ACC112 (cell line): ENCODE measurements around the gene KRTAP13-2.
A peak's percentile ranks its signal among the peaks of the same experiment; 100 is the strongest.

Experiments
- H2AFZ ChIP-seq: fragments of 200-600 bp; sonication (generic); one replicate; pipeline ENCODE4 v1.6.0; 2017; ENCODE audit warnings: antibody characterized with exemption, low read length; ENCODE audit not compliant: unreplicated experiment
- H3K27ac ChIP-seq: fragments of 200-600 bp; sonication (generic); 2 replicates; pipeline ENCODE4 v1.5.1; 2014; ENCODE audit warnings: low read depth, mild to moderate bottlenecking, antibody characterized with exemption, low read length, moderate library complexity
- H3K27me3 ChIP-seq: fragments of 200-600 bp; sonication (generic); 2 replicates; pipeline ENCODE4 v1.6.1; 2014; ENCODE audit warnings: mild to moderate bottlenecking, antibody characterized with exemption, low read length, moderate library complexity, mixed read lengths; ENCODE audit not compliant: insufficient read depth
- H3K36me3 ChIP-seq: fragments of 200-600 bp; sonication (generic); 2 replicates; pipeline ENCODE4 v1.6.1; 2016; ENCODE audit warnings: mild to moderate bottlenecking, antibody characterized with exemption, low read length, moderate library complexity, mixed read lengths; ENCODE audit not compliant: insufficient read depth
- H3K4me1 ChIP-seq: fragments of 200-600 bp; sonication (generic); one replicate; pipeline ENCODE4 v1.6.1; 2016; ENCODE audit warnings: low read length, mixed read lengths; ENCODE audit not compliant: insufficient read depth, unreplicated experiment, control insufficient read depth
- H3K4me3 ChIP-seq: fragments of 200-600 bp; sonication (generic); 2 replicates; pipeline ENCODE4 v1.5.1; 2014; ENCODE audit warnings: mild to moderate bottlenecking, low read depth, low read length
- H3K79me2 ChIP-seq: fragments of 200-600 bp; sonication (generic); one replicate; pipeline ENCODE4 v1.6.0; 2016; ENCODE audit warnings: low read length; ENCODE audit not compliant: control insufficient read depth, unreplicated experiment, insufficient read depth

The KRTAP13-2 gene

GRCh38 chr21:30348506-30348905, 23.6 kb downstream of the KRTAP13-2 start, which contains the start of gene KRTAP23-1:
KRTAP23-1 (minus strand) TSS chr21:30348606; CDS start chr21:30348606, 0 bp downstream.
- H3K4me3 ChIP-seq, result no peak within 1 kb of the TSS
- no peaks in the 10 kb centered on the region for H3K27me3 ChIP-seq
- no peaks in the 10 kb centered on the region for H3K79me2 ChIP-seq
- H3K27ac ChIP-seq, result no peak within 1 kb of the TSS
- no peaks in the 10 kb centered on the region for H3K36me3 ChIP-seq
- H3K4me1 ChIP-seq, result no peaks in the 10 kb centered on the region
- no peak within 1 kb of the TSS for H2AFZ ChIP-seq

- Histone ChIP-seq H3K36me3 (no peaks in the 10 kb centered on the region), H3K79me2 (no peaks in the 10 kb centered on the region), H3K27ac (no peak overlapping the region), H3K27me3 (no peaks in the 10 kb centered on the region), H3K4me3 (no peak overlapping the region), H2AFZ (no peak overlapping the region), H3K4me1 (no peaks in the 10 kb centered on the region)
Measured at GRCh38 chr21:30345014-30345413, 27.1 kb downstream of the KRTAP13-2 start.

- H2AFZ ChIP-seq, result no peak overlapping the region
- H3K27ac ChIP-seq, result no peak overlapping the region
Measured at GRCh38 chr21:30340714-30341573, 31.1 kb downstream of the KRTAP13-2 start.

GRCh38 chr21:30338717-30339116, 33.4 kb downstream of the KRTAP13-2 start:
- no peak overlapping the region for H3K27ac ChIP-seq

More at GRCh38 chr21:30340714-30341573, 31.1 kb downstream of the KRTAP13-2 start:
- Histone ChIP-seq H3K79me2 (no peaks in the 10 kb centered on the region), H3K36me3 (no peaks in the 10 kb centered on the region), H3K4me1 (no peaks in the 10 kb centered on the region), H3K4me3 (no peak overlapping the region), H3K27me3 (no peaks in the 10 kb centered on the region)

GRCh38 chr21:30337772-30338171, 34.3 kb downstream of the KRTAP13-2 start:
- no peaks in the 10 kb centered on the region for H3K36me3 ChIP-seq
- H3K4me1 ChIP-seq, result no peaks in the 10 kb centered on the region
- H3K27ac ChIP-seq, result no peak overlapping the region
- no peaks in the 10 kb centered on the region for H3K79me2 ChIP-seq
- no peaks in the 10 kb centered on the region for H3K27me3 ChIP-seq
- no peak overlapping the region for H3K4me3 ChIP-seq
- H2AFZ ChIP-seq, result no peak overlapping the region

More at GRCh38 chr21:30338717-30339116, 33.4 kb downstream of the KRTAP13-2 start:
- Histone ChIP-seq H3K4me3 (no peak overlapping the region), H3K36me3 (no peaks in the 10 kb centered on the region), H3K79me2 (no peaks in the 10 kb centered on the region), H3K27me3 (no peaks in the 10 kb centered on the region), H2AFZ (no peak overlapping the region), H3K4me1 (no peaks in the 10 kb centered on the region)

- H3K4me1 ChIP-seq, result no peaks in the 10 kb centered on the region
- no peak within 1 kb of the TSS for H3K4me3 ChIP-seq
- no peaks in the 10 kb centered on the region for H3K36me3 ChIP-seq
- no peak within 1 kb of the TSS for H3K27ac ChIP-seq
- no peak within 1 kb of the TSS for H2AFZ ChIP-seq
- H3K79me2 ChIP-seq, result no peaks in the 10 kb centered on the region
- H3K27me3 ChIP-seq, result no peaks in the 10 kb centered on the region
Measured at GRCh38 chr21:30337276-30337744, 34.8 kb downstream of the KRTAP13-2 start, which contains the start of gene KRTAP27-1. KRTAP27-1 (minus strand) TSS chr21:30337694; CDS start chr21:30337668, 26 bp downstream.

- no peak overlapping the region for H3K4me3 ChIP-seq
- no peaks in the 10 kb centered on the region for H3K79me2 ChIP-seq
- H3K36me3 ChIP-seq, result no peaks in the 10 kb centered on the region
- no peak overlapping the region for H3K27ac ChIP-seq
- no peaks in the 10 kb centered on the region for H3K27me3 ChIP-seq
- H3K4me1 ChIP-seq, result no peaks in the 10 kb centered on the region
- H2AFZ ChIP-seq, result no peak overlapping the region
Measured at GRCh38 chr21:30336596-30336995, 35.5 kb downstream of the KRTAP13-2 start.

- Histone ChIP-seq H3K27me3 (no peaks in the 10 kb centered on the region), H3K4me1 (no peaks in the 10 kb centered on the region), H3K4me3 (peak overlapping the region; percentile 8; the same call in 1 of the 2 replicates), H3K79me2 (no peaks in the 10 kb centered on the region), H3K27ac (no peak overlapping the region), H3K36me3 (no peaks in the 10 kb centered on the region), H2AFZ (no peak overlapping the region)
Measured at GRCh38 chr21:30333736-30334135, 38.3 kb downstream of the KRTAP13-2 start.

GRCh38 chr21:30332681-30333080, 39.4 kb downstream of the KRTAP13-2 start:
- no peaks in the 10 kb centered on the region for H3K79me2 ChIP-seq
- H3K4me1 ChIP-seq, result no peaks in the 10 kb centered on the region
- H3K4me3 ChIP-seq, result no peak overlapping the region
- no peak overlapping the region for H2AFZ ChIP-seq
- H3K27ac ChIP-seq, result no peak overlapping the region
- no peaks in the 10 kb centered on the region for H3K36me3 ChIP-seq
- H3K27me3 ChIP-seq, result no peaks in the 10 kb centered on the region

- Histone ChIP-seq H3K79me2 (no peaks in the 10 kb centered on the region), H3K4me1 (no peaks in the 10 kb centered on the region), H3K4me3 (no peak overlapping the region), H3K36me3 (no peaks in the 10 kb centered on the region), H3K27ac (no peak overlapping the region), H3K27me3 (no peaks in the 10 kb centered on the region), H2AFZ (no peak overlapping the region)
Measured at GRCh38 chr21:30329203-30329875, 42.7 kb downstream of the KRTAP13-2 start.
